DOHH2 (cell line): ENCODE data around the gene SNRNP40.
A peak's percentile ranks its signal among the peaks of the same experiment; 100 is the strongest.

ENCODE experiments used
- H3F3A ChIP-seq: fragments of 200-600 bp; sonication (generic), shearing (Covaris generic); 2 replicates; pipeline ENCODE4 v1.6.0; 2016; ENCODE audit warnings: antibody characterized with exemption, mild to moderate bottlenecking; ENCODE audit not compliant: control insufficient read depth, insufficient read depth
- H3K27ac ChIP-seq: fragments of 200-600 bp; sonication (generic); 2 replicates; pipeline ENCODE4 v1.5.1; 2014; ENCODE audit warnings: low read depth, mild to moderate bottlenecking, low read length, moderate library complexity
- H3K27me3 ChIP-seq: fragments of 200-600 bp; sonication (generic); 2 replicates; pipeline ENCODE4 v1.6.1; 2014; ENCODE audit warnings: mild to moderate bottlenecking, low read length, mixed read lengths; ENCODE audit not compliant: control insufficient read depth
- H3K36me3 ChIP-seq: fragments of 200-600 bp; sonication (generic); 2 replicates; pipeline ENCODE4 v1.6.1; 2014; ENCODE audit warnings: mild to moderate bottlenecking, low read length, moderate library complexity, mixed read lengths; ENCODE audit not compliant: control insufficient read depth
- H3K4me1 ChIP-seq: fragments of 200-600 bp; sonication (generic); 2 replicates; pipeline ENCODE4 v1.6.1; 2014; ENCODE audit warnings: mild to moderate bottlenecking, low read length, mixed read lengths; ENCODE audit not compliant: control insufficient read depth
- H3K4me2 ChIP-seq: fragments of 200-600 bp; sonication (generic); 2 replicates; pipeline ENCODE4 v1.6.0; 2014; ENCODE audit warnings: mild to moderate bottlenecking, low read length, moderate library complexity
- H3K4me3 ChIP-seq: fragments of 200-600 bp; sonication (generic); 2 replicates; pipeline ENCODE4 v1.5.1; 2014; ENCODE audit warnings: mild to moderate bottlenecking, low read length, mixed read lengths
- H3K79me2 ChIP-seq: fragments of 200-600 bp; sonication (generic); 2 replicates; pipeline ENCODE4 v1.6.1; 2014; ENCODE audit warnings: mild to moderate bottlenecking, low read length, mixed read lengths; ENCODE audit not compliant: control insufficient read depth
- H3K9me2 ChIP-seq: fragments of 200-600 bp; sonication (generic); replicated peaks from 2 replicates; pipeline ENCODE4 v1.6.1; 2014; ENCODE audit warnings: mild to moderate bottlenecking, low read length, mixed read lengths; ENCODE audit not compliant: control insufficient read depth
- H3K9me3 ChIP-seq: fragments of 200-600 bp; sonication (generic); 2 replicates; pipeline ENCODE4 v1.6.1; 2014; ENCODE audit warnings: antibody characterized with exemption, low read length, mixed read lengths; ENCODE audit not compliant: control insufficient read depth, insufficient read depth
- H4K20me1 ChIP-seq: fragments of 200-600 bp; sonication (generic); 2 replicates; pipeline ENCODE4 v1.6.0; 2014; ENCODE audit warnings: low read depth, mild to moderate bottlenecking, antibody characterized with exemption, low read length, moderate library complexity; ENCODE audit not compliant: control insufficient read depth, insufficient read depth
- EZH2phosphoT487 ChIP-seq: fragments of 200-600 bp; sonication (generic); IDR thresholded peaks from 2 replicates; pipeline ENCODE4 v1.6.1; 2017; ENCODE audit warnings: borderline replicate concordance, mild to moderate bottlenecking, antibody characterized with exemption, low read length, moderate library complexity, mixed read lengths
- TF ChIP-seq, protein P1 (sequence below): fragments of 200-600 bp; sonication (generic); IDR thresholded peaks from one replicate; pipeline ENCODE4 v1.5.1; 2014; ENCODE audit warnings: antibody characterized with exemption, mild to moderate bottlenecking, low read depth, low read length; ENCODE audit not compliant: poor library complexity, severe bottlenecking

Gene SNRNP40

DNA sequence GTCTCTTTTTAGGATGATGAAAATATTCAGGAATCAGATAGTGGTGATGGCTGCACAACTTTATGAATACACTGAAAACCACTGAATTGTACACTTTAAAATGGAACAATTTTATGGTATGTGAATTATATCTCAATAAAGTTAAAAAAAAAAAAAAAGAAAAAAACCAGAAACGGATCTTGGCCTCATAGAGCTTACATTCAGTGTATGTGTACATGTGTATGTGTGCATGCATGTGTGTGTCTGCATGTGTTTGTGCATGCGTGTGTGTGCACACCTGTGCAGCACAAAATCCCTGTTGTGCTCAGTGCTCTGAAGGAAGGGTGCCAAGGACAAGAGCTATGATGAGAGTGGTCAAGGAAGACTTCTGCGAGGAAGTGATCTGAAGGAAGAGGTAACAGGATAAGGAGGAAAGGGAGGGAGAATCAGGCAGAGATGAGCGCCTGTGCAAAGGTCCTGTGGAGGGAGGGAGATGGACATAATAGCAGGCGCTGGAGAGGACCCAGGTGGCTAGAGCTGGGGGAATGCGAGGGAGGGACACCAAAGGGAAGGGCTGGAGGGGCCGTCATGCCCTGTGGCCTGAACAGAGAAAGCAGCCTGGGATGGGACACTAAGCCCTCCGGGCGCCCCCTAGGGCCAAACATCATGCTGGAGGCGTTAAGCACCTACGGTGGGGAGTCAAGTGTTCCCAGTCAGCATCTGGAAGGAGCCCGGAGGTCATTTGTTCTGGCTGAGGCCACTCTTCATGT, 82.1 kb downstream of the SNRNP40 start:
- Histone ChIP-seq H3K4me2 (no peak overlapping the region), H3K27ac (no peak overlapping the region), H3K9me3 (no peaks in the 10 kb centered on the region), H3K36me3 (no peaks in the 10 kb centered on the region), H3K27me3 (peaks cover 4% of the 10 kb centered on the region; the same call in 1 of the 2 replicates), H3K79me2 (no peaks in the 10 kb centered on the region), H4K20me1 (no peaks in the 10 kb centered on the region), H3K9me2 (no peaks in the 10 kb centered on the region), H3F3A (no peaks in the 10 kb centered on the region), H3K4me3 (no peak overlapping the region), H3K4me1 (peaks cover 5% of the 10 kb centered on the region; the same call in 1 of the 2 replicates)
- TF ChIP-seq, protein P1, sequence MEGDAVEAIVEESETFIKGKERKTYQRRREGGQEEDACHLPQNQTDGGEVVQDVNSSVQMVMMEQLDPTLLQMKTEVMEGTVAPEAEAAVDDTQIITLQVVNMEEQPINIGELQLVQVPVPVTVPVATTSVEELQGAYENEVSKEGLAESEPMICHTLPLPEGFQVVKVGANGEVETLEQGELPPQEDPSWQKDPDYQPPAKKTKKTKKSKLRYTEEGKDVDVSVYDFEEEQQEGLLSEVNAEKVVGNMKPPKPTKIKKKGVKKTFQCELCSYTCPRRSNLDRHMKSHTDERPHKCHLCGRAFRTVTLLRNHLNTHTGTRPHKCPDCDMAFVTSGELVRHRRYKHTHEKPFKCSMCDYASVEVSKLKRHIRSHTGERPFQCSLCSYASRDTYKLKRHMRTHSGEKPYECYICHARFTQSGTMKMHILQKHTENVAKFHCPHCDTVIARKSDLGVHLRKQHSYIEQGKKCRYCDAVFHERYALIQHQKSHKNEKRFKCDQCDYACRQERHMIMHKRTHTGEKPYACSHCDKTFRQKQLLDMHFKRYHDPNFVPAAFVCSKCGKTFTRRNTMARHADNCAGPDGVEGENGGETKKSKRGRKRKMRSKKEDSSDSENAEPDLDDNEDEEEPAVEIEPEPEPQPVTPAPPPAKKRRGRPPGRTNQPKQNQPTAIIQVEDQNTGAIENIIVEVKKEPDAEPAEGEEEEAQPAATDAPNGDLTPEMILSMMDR: peak; percentile 59
- no peak for TF ChIP-seq EZH2phosphoT487
